MM.1S (cell line): Measurements from ENCODE around the gene CD80.

Experiments
- DNase-seq: peaks from one replicate; pipeline ENCODE4 v3.0.0-alpha.2; 2015
- H2AFZ ChIP-seq: fragments of 300-600 bp; sonication (generic); 2 replicates; pipeline ENCODE4 v1.6.0; 2016; ENCODE audit warnings: antibody characterized with exemption, low read length
- H3F3A ChIP-seq: fragments of 300-600 bp; sonication (generic); 2 replicates; pipeline ENCODE4 v1.6.1; 2016; ENCODE audit warnings: mild to moderate bottlenecking, antibody characterized with exemption, low read length, moderate library complexity, mixed read lengths; ENCODE audit not compliant: insufficient read depth
- H3K27ac ChIP-seq: fragments of 300-600 bp; sonication (generic); 2 replicates; pipeline ENCODE4 v1.5.1; 2016; ENCODE audit warnings: mild to moderate bottlenecking, low read length
- H3K27me3 ChIP-seq: fragments of 300-600 bp; sonication (generic); replicated peaks from 2 replicates; pipeline ENCODE4 v1.6.0; 2016; ENCODE audit warnings: low read length; ENCODE audit not compliant: insufficient read depth
- H3K36me3 ChIP-seq: fragments of 300-600 bp; sonication (generic); replicated peaks from 2 replicates; pipeline ENCODE4 v1.6.1; 2016; ENCODE audit warnings: mild to moderate bottlenecking, low read length, mixed read lengths; ENCODE audit not compliant: insufficient read depth
- H3K4me1 ChIP-seq: fragments of 300-600 bp; sonication (generic); 2 replicates; pipeline ENCODE4 v1.6.1; 2016; ENCODE audit warnings: low read length, mixed read lengths
- H3K4me2 ChIP-seq: fragments of 300-600 bp; sonication (generic); 2 replicates; pipeline ENCODE4 v1.6.0; 2016; ENCODE audit warnings: low read depth, low read length
- H3K4me3 ChIP-seq: fragments of 300-600 bp; sonication (generic); 2 replicates; pipeline ENCODE4 v1.5.1; 2016; ENCODE audit warnings: low read length, mixed read lengths
- H3K79me2 ChIP-seq: fragments of 300-600 bp; sonication (generic); 2 replicates; pipeline ENCODE4 v1.6.1; 2016; ENCODE audit warnings: mixed run types, low read length, mixed read lengths
- H3K9ac ChIP-seq: fragments of 300-600 bp; sonication (generic); 2 replicates; pipeline ENCODE4 v1.6.1; 2016; ENCODE audit warnings: low read length, mixed read lengths
- H3K9me2 ChIP-seq: fragments of 300-600 bp; sonication (generic); replicated peaks from 2 replicates; pipeline ENCODE4 v1.6.1; 2016; ENCODE audit warnings: mild to moderate bottlenecking, low read length, mixed read lengths; ENCODE audit not compliant: insufficient read depth
- H3K9me3 ChIP-seq: fragments of 300-600 bp; sonication (generic); replicated peaks from 2 replicates; pipeline ENCODE4 v1.6.1; 2016; ENCODE audit warnings: mild to moderate bottlenecking, low read length, mixed read lengths; ENCODE audit not compliant: insufficient read depth
- H4K20me1 ChIP-seq: fragments of 300-600 bp; sonication (generic); 2 replicates; pipeline ENCODE4 v1.6.1; 2016; ENCODE audit warnings: mild to moderate bottlenecking, low read length, moderate library complexity, mixed read lengths; ENCODE audit not compliant: insufficient read depth
- CTCF ChIP-seq: fragments of 300-600 bp; sonication (generic); IDR thresholded peaks from 2 replicates; pipeline ENCODE4 v1.5.1; 2016; ENCODE audit warnings: antibody characterized with exemption, low read length, mixed read lengths
- EZH2 ChIP-seq: fragments of 300-600 bp; sonication (generic); optimal IDR thresholded peaks from 2 replicates; pipeline ENCODE3; 2017; ENCODE audit warnings: low read depth, mild to moderate bottlenecking, antibody characterized with exemption, low read length, mixed read lengths
- EZH2phosphoT487 ChIP-seq: fragments of 300-600 bp; sonication (generic); IDR thresholded peaks from 2 replicates; pipeline ENCODE4 v1.6.1; 2018; ENCODE audit warnings: antibody characterized with exemption, low read length

The CD80 gene

DNA sequence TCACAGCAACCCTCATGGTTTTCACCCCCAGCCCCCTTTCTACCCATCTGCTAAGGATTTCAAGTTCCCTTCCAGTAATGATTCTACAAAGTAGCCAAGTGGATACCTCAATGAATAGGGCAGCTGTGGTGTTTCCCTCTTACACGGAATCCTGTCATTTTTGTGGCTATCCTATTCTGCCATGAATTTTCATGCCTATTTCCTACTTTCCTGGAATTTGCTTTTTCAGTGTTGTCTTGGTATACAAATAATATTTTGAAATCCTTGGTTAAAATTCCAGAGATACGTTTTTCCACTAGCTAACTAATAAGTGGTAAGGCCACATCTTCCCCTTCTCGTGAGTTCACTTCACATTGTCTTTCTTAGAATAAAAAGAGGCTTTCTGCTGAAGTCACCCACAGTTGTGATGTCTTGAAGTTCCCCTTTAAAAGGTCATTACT, 27.3 kb upstream of the CD80 start:
- no peaks in the 10 kb centered on the region for H3K36me3 ChIP-seq
- H2AFZ ChIP-seq: no peak overlapping the region
- no peaks in the 10 kb centered on the region for H3K79me2 ChIP-seq
- H3K9me3 ChIP-seq: no peaks in the 10 kb centered on the region
- no peak overlapping the region for H3K4me3 ChIP-seq
- no peak overlapping the region for H3K27ac ChIP-seq
- peaks cover 11% of the 10 kb centered on the region; the same call in 1 of the 2 replicates for H3K4me1 ChIP-seq
- TF ChIP-seq EZH2 (no peak), CTCF (no peak), EZH2phosphoT487 (no peak)
- no peaks in the 10 kb centered on the region for H4K20me1 ChIP-seq
- no peak overlapping the region for H3K4me2 ChIP-seq
- H3K27me3 ChIP-seq: no peaks in the 10 kb centered on the region
- no peaks in the 10 kb centered on the region for H3F3A ChIP-seq
- no peak for DNase-seq
- no peaks in the 10 kb centered on the region for H3K9me2 ChIP-seq
- H3K9ac ChIP-seq: no peak overlapping the region

GRCh38 chr3:119585856-119586570, 26.6 kb upstream of the CD80 start:
- Histone ChIP-seq H3K36me3 (no peaks in the 10 kb centered on the region), H2AFZ (no peak overlapping the region), H3K4me1 (peaks cover 11% of the 10 kb centered on the region; the same call in 1 of the 2 replicates), H3K4me2 (no peak overlapping the region), H3K9me3 (no peaks in the 10 kb centered on the region), H3K27me3 (no peaks in the 10 kb centered on the region), H3F3A (no peaks in the 10 kb centered on the region), H3K9me2 (no peaks in the 10 kb centered on the region), H3K27ac (no peak overlapping the region), H3K79me2 (no peaks in the 10 kb centered on the region), H3K9ac (no peak overlapping the region), H4K20me1 (no peaks in the 10 kb centered on the region), H3K4me3 (no peak overlapping the region)
- TF ChIP-seq CTCF (no peak), EZH2phosphoT487 (no peak), EZH2 (no peak)
- DNase-seq: no peak

GRCh38 chr3:119585208-119585607, 25.8 kb upstream of the CD80 start:
- no peak overlapping the region for H3K27ac ChIP-seq
- H3K9me3 ChIP-seq: no peaks in the 10 kb centered on the region

More at GRCh38 chr3:119585208-119585607, 25.8 kb upstream of the CD80 start:
- DNase-seq: no peak
- Histone ChIP-seq H4K20me1 (no peaks in the 10 kb centered on the region), H3K4me2 (no peak overlapping the region), H3K4me1 (peaks cover 11% of the 10 kb centered on the region; the same call in 1 of the 2 replicates), H3K4me3 (no peak overlapping the region), H3K27me3 (no peaks in the 10 kb centered on the region), H3K9ac (no peak overlapping the region), H3K79me2 (no peaks in the 10 kb centered on the region), H3K36me3 (no peaks in the 10 kb centered on the region), H3K9me2 (no peaks in the 10 kb centered on the region), H3F3A (peaks cover 3% of the 10 kb centered on the region; the same call in 1 of the 2 replicates), H2AFZ (no peak overlapping the region)
- TF ChIP-seq CTCF: no peak
- no peak for TF ChIP-seq EZH2phosphoT487
- TF ChIP-seq EZH2: no peak
